ENCODE data around the gene P3H4.
"Not testable (repeated sequence)": the region's sequence is repeated elsewhere in the genome, so short reads cannot be mapped to it uniquely, and the experiment has no call there.

Gene P3H4

GRCh38 chr17:41794540-41794975, 17.2 kb downstream of the P3H4 start:
- no peak for DNase-seq (ENCODE audit: low read depth)

- DNase-seq (ENCODE audit: low read depth), result peak; percentile 19
These were observed 17.8 kb downstream of the P3H4 start for GRCh38 chr17:41793784-41794539.

- DNase-seq (ENCODE audit: low read depth), result no peak
These were observed 18.6 kb downstream of the P3H4 start for GRCh38 chr17:41792845-41793783.

- DNase-seq (ENCODE audit: low read depth), result no peak
These were observed 24.7 kb downstream of the P3H4 start for GRCh38 chr17:41787021-41787418.

- DNase-seq (ENCODE audit: low read depth), result peak; percentile 98
These were observed 25.3 kb downstream of the P3H4 start, which contains the start of gene JUP for GRCh38 chr17:41786227-41787020. Gene JUP, minus strand, starts transcription at chr17:41786711. Its CDS starts 14,857 bp downstream, at chr17:41771854.

GRCh38 chr17:41785859-41786226, 25.9 kb downstream of the P3H4 start:
- no peak for DNase-seq (ENCODE audit: low read depth)

GRCh38 chr17:41785091-41785858, 26.5 kb downstream of the P3H4 start:
- no peak for DNase-seq (ENCODE audit: low read depth)

GRCh38 chr17:41784207-41784744, 27.5 kb downstream of the P3H4 start:
- DNase-seq (ENCODE audit: low read depth), result no peak

- DNase-seq (ENCODE audit: low read depth), result no peak
These were observed 29.6 kb downstream of the P3H4 start for GRCh38 chr17:41782142-41782541.

GRCh38 chr17:41781404-41782110, 30.2 kb downstream of the P3H4 start:
- no peak for DNase-seq (ENCODE audit: low read depth)

- no peak for DNase-seq (ENCODE audit: low read depth)
These were observed 31.8 kb downstream of the P3H4 start for GRCh38 chr17:41779954-41780353.

GRCh38 chr17:41777574-41778188, 34.1 kb downstream of the P3H4 start:
- peak; percentile 94 for DNase-seq (ENCODE audit: low read depth)

GRCh38 chr17:41777157-41777573, 34.6 kb downstream of the P3H4 start:
- DNase-seq (ENCODE audit: low read depth), result no peak

- DNase-seq (ENCODE audit: low read depth), result not testable (repeated sequence)
These were observed 35.4 kb downstream of the P3H4 start for GRCh38 chr17:41776262-41776900.

- no peak for DNase-seq (ENCODE audit: low read depth)
These were observed 36.1 kb downstream of the P3H4 start for GRCh38 chr17:41775394-41776226.

GRCh38 chr17:41773731-41774193, 38.0 kb downstream of the P3H4 start:
- no peak for DNase-seq (ENCODE audit: low read depth)

- DNase-seq (ENCODE audit: low read depth), result peak; percentile 45
These were observed 38.6 kb downstream of the P3H4 start for GRCh38 chr17:41773190-41773588.

GRCh38 chr17:41772586-41773189, 39.1 kb downstream of the P3H4 start:
- no peak for DNase-seq (ENCODE audit: low read depth)
